NT2/D1 (cell line): ENCODE data around the gene SNRPF.

ENCODE experiments used
- DNase-seq: peaks from one replicate; pipeline ENCODE4 v3.0.0-alpha.2; 2011; ENCODE audit warnings: low read depth, low spot score
- H3K27me3 ChIP-seq: 2 replicates; pipeline ENCODE4 v1.6.0; 2011; ENCODE audit warnings: mild to moderate bottlenecking; ENCODE audit not compliant: insufficient read length, insufficient read depth
- H3K36me3 ChIP-seq: 2 replicates; pipeline ENCODE4 v1.6.1; 2011; ENCODE audit warnings: mild to moderate bottlenecking, low read length, mixed read lengths; ENCODE audit not compliant: insufficient read depth, insufficient read length
- H3K4me1 ChIP-seq: 2 replicates; pipeline ENCODE4 v1.5.1; 2011; ENCODE audit not compliant: insufficient read depth, insufficient read length
- H3K4me3 ChIP-seq: 2 replicates; pipeline ENCODE4 v1.5.1; 2011; ENCODE audit warnings: low read depth; ENCODE audit not compliant: insufficient read length
- H3K9ac ChIP-seq: 2 replicates; pipeline ENCODE4 v1.6.0; 2011; ENCODE audit warnings: low read depth; ENCODE audit not compliant: insufficient read length
- H3K9me3 ChIP-seq: 2 replicates; pipeline ENCODE4 v1.5.1; 2011; ENCODE audit warnings: mild to moderate bottlenecking, low read length; ENCODE audit not compliant: insufficient read depth
- SUZ12 ChIP-seq: IDR thresholded peaks from 2 replicates; pipeline ENCODE4 v1.6.1; 2011; ENCODE audit not compliant: insufficient read length, insufficient read depth; ENCODE audit errors: extremely low read depth
- YY1 ChIP-seq: IDR thresholded peaks from 2 replicates; pipeline ENCODE4 v1.6.1; 2011; ENCODE audit not compliant: insufficient read length, insufficient read depth
- ZNF274 ChIP-seq: IDR thresholded peaks from 2 replicates; pipeline ENCODE4 v1.6.1; 2011; ENCODE audit warnings: mild to moderate bottlenecking, low read depth, low read length

SNRPF gene

DNA sequence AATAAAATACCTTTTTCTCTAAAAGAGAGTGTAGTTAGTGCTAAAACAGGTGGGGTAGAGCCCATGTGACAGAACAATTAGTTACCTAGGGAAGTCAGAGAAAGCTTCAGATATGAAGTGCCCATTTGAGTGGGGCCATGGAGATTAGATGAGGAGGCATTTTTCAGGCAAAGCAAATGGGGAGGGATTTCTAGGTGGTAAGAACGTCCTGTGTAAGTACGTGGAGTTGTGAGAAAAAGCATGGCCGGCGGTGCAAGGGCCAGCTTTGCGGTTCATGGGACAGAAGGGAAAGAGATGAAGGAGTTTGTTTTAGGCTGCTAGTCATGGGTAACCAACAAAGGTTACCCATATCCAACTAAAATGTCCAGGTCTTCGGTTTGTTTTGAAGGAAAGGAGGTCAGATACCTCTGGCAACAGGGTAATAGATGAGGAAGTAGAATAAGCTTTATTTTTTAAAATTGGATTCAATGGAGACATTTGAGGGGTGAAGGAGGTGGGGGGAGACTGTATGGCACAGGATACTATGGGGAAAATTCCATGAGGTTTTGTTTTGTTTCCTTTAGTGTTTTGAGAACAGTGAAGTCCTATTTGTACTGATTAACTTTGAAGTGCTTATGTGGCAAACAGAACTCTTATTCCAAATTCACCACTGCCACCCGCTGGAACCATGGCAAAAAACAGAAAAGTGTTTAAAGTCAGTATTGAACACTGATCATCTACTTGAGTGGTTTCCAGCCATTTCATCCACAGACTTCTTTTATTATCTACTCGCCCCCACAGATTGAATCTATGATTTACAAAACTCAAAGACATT is 10.0 kb upstream of the SNRPF start:
- no peaks in the 10 kb centered on the region for H3K27me3 ChIP-seq
- H3K4me1 ChIP-seq: no peaks in the 10 kb centered on the region
- no peaks in the 10 kb centered on the region for H3K36me3 ChIP-seq
- DNase-seq: no peak
- H3K4me3 ChIP-seq: no peak overlapping the region
- H3K9me3 ChIP-seq: no peaks in the 10 kb centered on the region
- TF ChIP-seq ZNF274 (no peak), YY1 (no peak), SUZ12 (no peak)
- no peak overlapping the region for H3K9ac ChIP-seq

DNA sequence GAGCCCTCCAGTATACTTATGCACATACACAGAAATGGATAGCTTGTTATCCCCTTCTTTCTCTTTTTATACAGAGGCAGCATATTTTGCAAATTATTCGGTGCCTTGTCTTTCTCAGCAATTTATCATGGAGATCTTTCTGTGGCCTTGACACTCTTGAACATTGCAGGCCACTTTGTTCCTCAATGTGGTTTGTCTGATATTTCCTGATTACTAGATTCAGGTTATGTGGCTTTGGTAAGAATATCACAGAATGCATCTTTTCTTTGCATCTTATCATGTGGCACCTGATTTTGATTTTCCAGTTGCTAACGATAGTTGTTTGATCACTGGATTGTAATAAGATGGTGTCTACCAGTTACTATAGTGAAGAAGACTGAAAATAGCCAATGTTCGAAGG is 7.1 kb upstream of the SNRPF start:
- no peak for DNase-seq
- no peak for TF ChIP-seq SUZ12
- TF ChIP-seq YY1: no peak
- TF ChIP-seq ZNF274: no peak

DNA sequence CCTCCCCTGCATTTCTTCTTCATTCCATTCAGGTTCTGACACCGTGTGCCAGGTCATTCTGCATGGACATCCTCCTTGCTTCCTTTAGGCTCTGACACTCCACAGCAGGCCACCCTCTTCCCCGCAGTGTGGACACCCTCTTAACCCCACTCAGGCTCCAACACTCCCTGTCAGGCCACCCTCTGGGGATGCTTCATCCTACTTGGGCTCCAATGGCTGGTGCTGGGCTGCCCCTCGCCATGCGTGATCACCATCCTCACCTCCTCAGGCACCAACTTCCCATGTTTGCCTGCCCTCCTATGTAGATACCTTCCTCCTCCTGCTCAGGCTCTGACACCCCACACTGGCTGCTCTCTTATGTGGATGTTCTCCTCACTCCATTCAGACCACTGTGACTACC is 6.6 kb upstream of the SNRPF start:
- no peaks in the 10 kb centered on the region for H3K9me3 ChIP-seq
- no peaks in the 10 kb centered on the region for H3K36me3 ChIP-seq
- H3K4me1 ChIP-seq: no peaks in the 10 kb centered on the region
- peaks cover 3% of the 10 kb centered on the region for H3K27me3 ChIP-seq
- H3K9ac ChIP-seq: no peak overlapping the region
- TF ChIP-seq SUZ12 (no peak), YY1 (no peak), ZNF274 (no peak)
- no peak for DNase-seq
- no peak overlapping the region for H3K4me3 ChIP-seq

More for the DNA sequence above, 7.1 kb upstream of the SNRPF start:
- H3K4me3 ChIP-seq: no peak overlapping the region
- no peaks in the 10 kb centered on the region for H3K27me3 ChIP-seq
- H3K9ac ChIP-seq: no peak overlapping the region
- no peaks in the 10 kb centered on the region for H3K9me3 ChIP-seq
- H3K4me1 ChIP-seq: no peaks in the 10 kb centered on the region
- no peaks in the 10 kb centered on the region for H3K36me3 ChIP-seq

DNA sequence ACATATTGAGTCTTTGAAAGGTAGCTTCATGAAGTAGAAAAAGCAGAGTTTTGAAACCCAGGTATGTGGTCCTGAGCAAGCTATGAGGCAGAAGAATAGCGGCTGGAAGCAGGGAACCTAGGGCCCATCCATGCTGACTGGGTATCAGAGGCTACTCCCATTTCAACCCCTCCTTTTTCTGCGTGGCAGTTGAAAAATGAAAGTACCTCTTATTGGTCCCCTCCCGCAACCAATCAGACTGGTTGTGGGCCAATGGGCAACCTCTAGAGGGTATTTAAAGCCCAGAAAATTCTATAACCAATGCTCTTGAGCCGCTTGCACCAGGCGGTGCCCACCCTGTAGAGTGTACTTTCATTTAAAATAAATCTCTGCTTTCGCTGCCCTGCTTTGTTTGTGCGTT is 1.6 kb upstream of the SNRPF start:
- DNase-seq: no peak

DNA sequence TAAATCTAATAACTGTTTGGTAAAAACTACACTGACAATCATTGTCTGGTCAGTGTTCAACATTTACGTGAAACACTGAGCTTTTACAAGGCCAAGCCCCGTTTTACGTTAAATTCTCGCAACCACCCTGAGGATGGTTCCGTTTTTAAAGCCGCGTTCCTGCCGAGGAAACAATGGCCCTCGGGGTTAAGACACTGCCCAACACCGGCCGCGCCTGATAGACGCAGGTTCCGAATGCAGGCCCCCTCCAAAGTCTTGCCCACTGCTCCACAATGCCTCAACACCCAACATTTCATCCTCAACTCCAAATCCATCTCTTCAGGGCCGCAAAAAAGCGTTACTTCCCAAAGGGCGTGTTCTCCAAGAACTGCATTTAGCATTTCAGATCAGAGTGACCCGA is 953 bp upstream of the SNRPF start:
- peaks cover 19% of the 10 kb centered on the region for H3K9me3 ChIP-seq

More for the DNA sequence above, 1.6 kb upstream of the SNRPF start:
- Histone ChIP-seq H3K27me3 (peaks cover 11% of the 10 kb centered on the region), H3K9ac (no peak overlapping the region), H3K9me3 (peaks cover 12% of the 10 kb centered on the region), H3K4me3 (no peak overlapping the region), H3K36me3 (peaks cover 23% of the 10 kb centered on the region), H3K4me1 (no peaks in the 10 kb centered on the region)
- TF ChIP-seq SUZ12 (no peak), YY1 (no peak), ZNF274 (no peak)

DNA sequence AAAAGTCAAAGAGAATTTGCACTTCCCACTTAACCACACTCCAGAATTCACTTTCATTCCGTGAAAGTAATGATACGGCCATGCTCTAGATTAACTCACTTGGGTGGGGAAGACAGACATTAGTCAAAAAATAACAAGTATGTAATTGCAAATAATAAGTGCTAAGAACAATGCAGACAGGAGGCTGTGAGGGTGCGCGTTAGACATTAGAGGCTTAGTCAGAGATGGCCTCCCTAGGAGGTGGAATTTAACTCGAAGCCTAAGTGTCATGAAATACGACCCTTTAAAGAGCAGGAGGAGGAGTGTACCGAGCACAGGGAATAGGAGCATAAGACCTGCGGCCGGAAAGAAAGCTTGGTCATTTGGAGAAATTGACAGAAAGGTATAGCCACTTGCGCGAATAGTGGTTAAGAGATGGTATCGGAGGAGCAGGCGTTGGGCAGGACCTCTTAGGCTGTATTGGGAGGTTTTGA is 628 bp downstream of the SNRPF start:
- TF ChIP-seq SUZ12 (no peak), YY1 (no peak), ZNF274 (no peak)
- H3K4me3 ChIP-seq: peak overlapping the region; percentile 95
- no peak for DNase-seq

More for the DNA sequence above, 953 bp upstream of the SNRPF start:
- TF ChIP-seq SUZ12: no peak
- TF ChIP-seq YY1: no peak
- TF ChIP-seq ZNF274: no peak
- H3K4me1 ChIP-seq: no peaks in the 10 kb centered on the region
- DNase-seq: no peak
- H3K36me3 ChIP-seq: peaks cover 30% of the 10 kb centered on the region
- H3K4me3 ChIP-seq: peak overlapping the region; percentile 95
- peaks cover 11% of the 10 kb centered on the region for H3K27me3 ChIP-seq
- H3K9ac ChIP-seq: peak overlapping the region; percentile 32

More for the DNA sequence above, 628 bp downstream of the SNRPF start:
- peaks cover 44% of the 10 kb centered on the region for H3K36me3 ChIP-seq
- peak overlapping the region; percentile 97 for H3K9ac ChIP-seq
- peaks cover 19% of the 10 kb centered on the region for H3K9me3 ChIP-seq
- H3K27me3 ChIP-seq: peaks cover 11% of the 10 kb centered on the region
- no peaks in the 10 kb centered on the region for H3K4me1 ChIP-seq
